Fibroblast of pulmonary artery (primary cell): Measurements from ENCODE around the gene SETBP1.

ENCODE experiments used
- DNase-seq: peaks from one replicate; pipeline ENCODE4 v3.0.0-alpha.2; 2010; ENCODE audit warnings: low read depth
- H3K4me3 ChIP-seq: replicated peaks from 2 replicates; pipeline ENCODE4 v1.5.1; 2011; ENCODE audit warnings: low read depth, mild to moderate bottlenecking, control low read depth, low read length, moderate library complexity
- CTCF ChIP-seq: IDR thresholded peaks from 2 replicates; pipeline ENCODE4 v1.5.1; 2011; ENCODE audit warnings: mild to moderate bottlenecking, control low read depth, low read length, inconsistent platforms; ENCODE audit errors: missing control alignments

Gene SETBP1

GRCh38 chr18:44826418-44827259 lies 146.0 kb downstream of the SETBP1 start:
- TF ChIP-seq CTCF, result no peak
- peak; percentile 97 for DNase-seq
- H3K4me3 ChIP-seq, result no peak overlapping the region

- TF ChIP-seq CTCF, result no peak
- no peak overlapping the region for H3K4me3 ChIP-seq
- DNase-seq, result no peak
These were observed 147.4 kb downstream of the SETBP1 start for GRCh38 chr18:44828080-44828479.

DNA sequence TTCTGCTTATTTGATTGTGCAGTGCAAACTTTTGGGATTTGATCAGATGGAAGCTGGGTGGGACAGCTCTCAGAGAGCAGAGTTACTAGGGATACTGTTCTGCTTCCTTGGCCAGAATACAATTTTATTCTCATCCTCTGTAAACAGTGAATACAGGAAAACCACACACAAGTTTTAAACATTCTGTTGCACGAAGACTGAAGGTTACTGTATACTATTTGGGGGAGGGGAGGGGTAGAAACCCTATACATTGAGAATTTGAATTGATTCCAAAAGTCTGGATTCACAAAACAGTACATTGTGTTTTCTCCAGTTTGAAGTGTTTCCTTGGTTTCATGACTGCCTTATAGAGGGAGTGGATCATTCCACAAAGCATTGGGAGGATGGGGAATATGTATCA lies 149.9 kb downstream of the SETBP1 start:
- TF ChIP-seq CTCF, result no peak
- no peak for DNase-seq
- no peak overlapping the region for H3K4me3 ChIP-seq

DNA sequence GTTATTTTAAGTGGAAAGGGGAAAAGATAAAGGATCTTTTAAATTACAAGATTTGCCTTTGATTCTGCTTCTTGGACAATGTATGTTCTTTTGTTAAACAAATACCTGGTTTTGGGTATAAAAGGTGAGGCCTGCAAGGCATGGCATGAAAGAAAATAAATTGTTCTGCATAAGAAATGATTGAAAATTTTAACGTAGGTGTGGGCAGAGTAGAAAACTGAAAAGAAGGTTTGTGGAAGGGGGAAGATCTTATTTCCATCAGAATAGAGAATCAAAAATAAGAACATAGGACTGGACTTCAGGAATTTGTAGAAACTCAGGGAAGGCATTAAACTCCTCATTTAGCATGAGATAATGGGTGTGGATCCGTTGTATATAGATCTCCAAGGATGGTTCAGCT lies 153.1 kb downstream of the SETBP1 start:
- H3K4me3 ChIP-seq, result no peak overlapping the region
- TF ChIP-seq CTCF, result no peak
- no peak for DNase-seq

GRCh38 chr18:44834867-44835469 lies 154.3 kb downstream of the SETBP1 start:
- no peak overlapping the region for H3K4me3 ChIP-seq
- no peak for TF ChIP-seq CTCF
- DNase-seq, result no peak

- TF ChIP-seq CTCF, result no peak
These were observed 155.0 kb downstream of the SETBP1 start for GRCh38 chr18:44835703-44836102.

DNA sequence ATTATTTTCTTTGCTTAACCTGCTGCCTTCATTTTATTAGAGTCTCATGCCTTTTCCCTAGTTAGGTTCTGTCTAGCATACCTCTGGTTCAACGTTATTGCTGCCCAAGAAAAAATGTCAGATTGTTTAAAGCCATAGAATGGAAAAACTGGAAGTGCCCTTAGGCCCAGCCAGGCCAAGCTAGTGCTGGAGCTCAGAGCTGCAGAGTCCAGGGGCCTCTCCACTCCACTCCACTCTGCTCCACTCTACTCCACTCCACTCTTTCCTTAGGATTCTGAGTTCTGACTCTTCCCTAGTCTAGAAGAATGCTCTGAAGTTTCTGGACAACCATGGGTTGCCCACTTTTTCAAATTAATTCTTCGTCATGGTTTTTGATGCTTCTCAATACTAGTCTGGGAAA lies 155.6 kb downstream of the SETBP1 start:
- no peak for TF ChIP-seq CTCF
- DNase-seq, result no peak
- H3K4me3 ChIP-seq, result no peak overlapping the region

More at GRCh38 chr18:44835703-44836102, 155.0 kb downstream of the SETBP1 start:
- H3K4me3 ChIP-seq, result no peak overlapping the region
- DNase-seq, result no peak
